Activated naive CD8-positive, alpha-beta T cell treated with anti-CD3 and anti-CD28 coated beads, Interleukin-2, amount 10 ng/mL, durations not matched to agents 7 days and 5 days (primary cell): ENCODE measurements around the gene CCDC27. TPM values are rescaled to one million over a fixed set of nuclear protein-coding genes. Genes with fewer than 3 reads are reported as not detected.
"Not testable (repeated sequence)": the region's sequence is repeated elsewhere in the genome, so short reads cannot be mapped to it uniquely, and the experiment has no call there.

ENCODE experiments used
- ATAC-seq: fragments of 150-1000 bp; cut with Tn5 transposase; one replicate; pipeline ENCODE4 v1.10.0; 2021; ENCODE audit warnings: low read depth, moderate library complexity
- POLR2A ChIA-PET: fragments of 350-600 bp; sonication (Branson Sonifier 250); formaldehyde crosslinking; loops from one replicate; lab custom pipeline; 2021; ENCODE audit warnings: antibody characterized with exemption; lab: Charles Lee
- DNase-seq: peaks from one replicate; pipeline ENCODE4 v3.0.0; 2021
- H3K27ac Mint-ChIP-seq: one replicate; pipeline ENCODE4 v1.8.0; 2022; ENCODE audit warnings: mild to moderate bottlenecking, mixed read lengths
- H3K27me3 Mint-ChIP-seq: one replicate; pipeline ENCODE4 v1.8.0; 2022; ENCODE audit warnings: mild to moderate bottlenecking, moderate library complexity, mixed read lengths
- H3K36me3 Mint-ChIP-seq: one replicate; pipeline ENCODE4 v1.8.0; 2021; ENCODE audit warnings: mild to moderate bottlenecking, mixed read lengths
- H3K4me1 Mint-ChIP-seq: one replicate; pipeline ENCODE4 v1.8.0; 2021; ENCODE audit warnings: mixed read lengths
- H3K4me3 Mint-ChIP-seq: one replicate; pipeline ENCODE4 v1.8.0; 2022; ENCODE audit warnings: mild to moderate bottlenecking, moderate library complexity, mixed read lengths
- H3K9me3 Mint-ChIP-seq: one replicate; pipeline ENCODE4 v1.8.0; 2021; ENCODE audit warnings: mixed read lengths
- total RNA-seq, 2 experiments: library from RNA; stranded (reverse); gene quantifications; one replicate each; pipeline ENCODE4 v1.2.3, GENCODE V29; 2021

CCDC27 gene
- total RNA-seq, 2 experiments from 2014 or later, result not detected

DNA sequence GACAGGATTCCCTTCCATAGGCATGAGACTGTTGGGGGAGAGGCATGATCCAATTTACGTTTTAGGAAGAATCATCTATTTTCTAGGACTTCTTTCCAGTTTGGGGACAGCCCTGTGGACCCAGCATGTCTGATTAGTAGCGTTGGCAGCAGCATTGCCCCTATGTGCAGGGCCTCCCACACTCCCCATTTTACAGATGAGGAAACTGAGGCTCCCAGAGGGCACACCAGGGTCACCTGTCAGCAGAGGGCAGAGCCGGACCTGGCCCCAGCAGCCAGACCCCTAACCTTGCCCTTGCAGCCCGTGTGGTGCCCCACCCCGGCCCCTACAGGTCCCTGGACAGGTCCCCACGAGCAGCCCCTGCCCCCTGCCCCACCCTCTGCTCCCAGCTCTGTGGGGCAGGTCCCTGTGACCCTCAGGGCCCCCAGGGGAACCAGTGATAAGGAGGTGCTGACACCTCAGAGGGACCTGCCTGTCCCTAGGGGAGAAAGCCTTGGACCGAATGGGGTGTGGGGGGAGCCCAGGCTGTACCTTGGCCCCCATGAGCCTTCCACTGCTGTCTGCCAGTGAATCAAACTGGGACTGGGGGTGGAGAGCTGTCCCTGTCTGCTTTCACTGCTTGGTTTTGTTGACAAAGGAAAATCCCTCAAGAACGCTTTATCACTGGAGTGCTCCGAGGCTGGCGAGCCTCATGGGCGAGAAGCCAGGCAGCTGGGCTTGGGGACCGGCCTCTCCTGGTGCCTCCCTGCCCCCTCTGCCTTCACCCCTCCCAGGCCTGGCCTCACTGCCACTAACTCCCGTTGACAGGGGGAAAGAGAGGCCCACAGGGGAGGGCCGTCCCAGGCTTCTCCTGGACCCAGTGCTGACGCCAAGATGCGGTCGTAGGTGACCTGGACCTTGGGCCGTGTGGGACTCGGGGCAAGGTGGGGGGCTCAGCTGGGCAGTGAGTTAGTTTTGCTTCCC is 39.4 kb upstream of the CCDC27 start:
- Mint-ChIP-seq H3K9me3 (no peaks in the 10 kb centered on the region), H3K36me3 (no peaks in the 10 kb centered on the region), H3K4me1 (no peaks in the 10 kb centered on the region), H3K27ac (no peak overlapping the region), H3K4me3 (no peak overlapping the region), H3K27me3 (no peaks in the 10 kb centered on the region)
- ATAC-seq, result no peak
- DNase-seq, result no peak
- POLR2A ChIA-PET, result no interaction called here

DNA sequence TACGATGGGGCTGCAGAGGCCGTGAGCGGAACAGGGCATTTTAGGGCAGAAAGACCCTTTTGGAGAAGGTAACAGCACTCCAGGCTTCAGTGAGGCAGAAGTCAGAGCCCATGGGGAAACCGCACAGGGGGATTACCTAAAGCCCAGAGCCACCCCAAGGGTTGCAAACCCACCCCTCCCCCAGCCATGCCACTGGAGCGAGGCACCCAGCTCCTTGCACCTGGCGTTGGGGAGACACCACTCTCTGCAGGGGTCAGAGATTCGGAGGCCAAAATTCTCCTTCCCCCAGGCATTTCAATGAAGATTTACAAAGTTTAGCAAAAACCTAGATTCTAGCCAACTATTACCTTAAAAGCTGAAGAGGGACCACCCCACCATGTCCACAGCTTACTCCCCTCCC is 38.4 kb upstream of the CCDC27 start:
- ATAC-seq (no peak), DNase-seq (no peak)
- H3K4me1 Mint-ChIP-seq, result no peaks in the 10 kb centered on the region
- H3K4me3 Mint-ChIP-seq, result no peak overlapping the region
- no peak overlapping the region for H3K27ac Mint-ChIP-seq
- POLR2A ChIA-PET, result no interaction called here
- H3K9me3 Mint-ChIP-seq, result no peaks in the 10 kb centered on the region
- H3K27me3 Mint-ChIP-seq, result no peaks in the 10 kb centered on the region
- H3K36me3 Mint-ChIP-seq, result no peaks in the 10 kb centered on the region

DNA sequence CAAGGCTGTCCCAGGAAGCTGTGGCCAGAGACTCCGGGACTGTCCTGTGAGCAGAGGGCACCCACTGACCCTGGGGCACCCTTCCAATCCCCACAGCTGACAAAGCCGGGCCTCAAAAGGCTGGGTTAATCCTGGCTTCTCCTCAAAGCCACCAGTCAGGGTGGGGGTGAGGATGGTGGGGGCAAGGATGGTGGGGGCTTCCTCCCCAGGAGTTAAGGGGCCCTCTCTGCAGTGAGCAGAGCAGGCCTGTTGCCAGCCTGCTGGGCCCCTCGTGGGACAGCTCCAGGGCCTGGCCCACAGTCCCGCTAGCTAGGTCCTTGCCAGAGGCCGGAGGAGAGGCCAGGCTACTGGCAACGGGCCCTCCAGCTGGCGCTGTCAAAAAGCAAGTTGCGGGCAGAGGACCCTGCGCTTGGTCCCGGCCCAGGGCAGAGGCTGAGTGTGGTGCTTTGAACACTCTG is 37.9 kb upstream of the CCDC27 start:
- Mint-ChIP-seq H3K27me3 (no peaks in the 10 kb centered on the region), H3K36me3 (no peaks in the 10 kb centered on the region), H3K9me3 (no peaks in the 10 kb centered on the region), H3K4me1 (no peaks in the 10 kb centered on the region), H3K4me3 (no peak overlapping the region), H3K27ac (no peak overlapping the region)
- DNase-seq (no peak), ATAC-seq (no peak)
- POLR2A ChIA-PET, result no interaction called here

DNA sequence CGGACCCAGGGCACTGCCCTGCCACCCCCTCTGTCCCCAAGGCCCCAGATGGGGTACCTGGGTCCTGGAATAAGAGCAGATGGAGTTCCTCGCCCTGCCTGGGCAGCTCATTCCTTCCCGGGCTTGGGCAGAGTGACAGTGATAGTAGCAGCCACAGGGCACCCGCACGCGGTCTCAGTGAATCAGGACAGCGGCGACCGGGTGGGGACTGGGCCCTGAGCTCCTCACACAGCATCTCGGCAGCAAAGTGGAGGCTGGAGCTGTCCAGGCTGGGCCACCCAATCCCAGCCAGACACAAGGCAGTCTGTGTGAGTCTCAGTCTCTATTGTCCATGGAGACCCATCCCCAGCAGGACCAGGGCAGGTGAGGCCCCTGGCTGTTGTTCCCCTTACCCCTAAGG is 37.4 kb upstream of the CCDC27 start:
- ATAC-seq (no peak), DNase-seq (no peak)
- H3K27ac Mint-ChIP-seq, result no peak overlapping the region
- H3K4me3 Mint-ChIP-seq, result no peak overlapping the region
- POLR2A ChIA-PET, result no interaction called here
- no peaks in the 10 kb centered on the region for H3K9me3 Mint-ChIP-seq
- H3K27me3 Mint-ChIP-seq, result no peaks in the 10 kb centered on the region
- no peaks in the 10 kb centered on the region for H3K4me1 Mint-ChIP-seq
- H3K36me3 Mint-ChIP-seq, result no peaks in the 10 kb centered on the region

DNA sequence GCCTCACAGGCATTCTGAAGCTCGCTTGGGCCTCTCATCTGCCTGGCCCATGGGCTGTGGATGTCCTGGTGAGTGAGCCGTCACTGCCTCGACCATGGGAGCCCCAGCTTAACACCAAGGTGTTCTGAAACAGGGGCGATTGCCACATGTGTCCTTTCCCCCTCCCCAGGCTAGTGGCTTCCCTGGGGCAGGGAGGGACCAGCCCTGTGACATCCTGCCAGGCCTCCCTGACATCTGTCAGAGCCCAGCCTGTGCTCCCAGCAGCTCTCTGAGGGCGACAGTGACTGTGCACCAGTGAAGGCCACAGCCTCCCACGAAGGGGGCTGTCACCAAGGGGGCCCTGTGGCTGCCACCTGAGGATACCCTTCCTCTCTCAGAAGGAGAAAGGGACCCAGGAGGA is 35.9 kb upstream of the CCDC27 start:
- H3K36me3 Mint-ChIP-seq, result no peaks in the 10 kb centered on the region

DNA sequence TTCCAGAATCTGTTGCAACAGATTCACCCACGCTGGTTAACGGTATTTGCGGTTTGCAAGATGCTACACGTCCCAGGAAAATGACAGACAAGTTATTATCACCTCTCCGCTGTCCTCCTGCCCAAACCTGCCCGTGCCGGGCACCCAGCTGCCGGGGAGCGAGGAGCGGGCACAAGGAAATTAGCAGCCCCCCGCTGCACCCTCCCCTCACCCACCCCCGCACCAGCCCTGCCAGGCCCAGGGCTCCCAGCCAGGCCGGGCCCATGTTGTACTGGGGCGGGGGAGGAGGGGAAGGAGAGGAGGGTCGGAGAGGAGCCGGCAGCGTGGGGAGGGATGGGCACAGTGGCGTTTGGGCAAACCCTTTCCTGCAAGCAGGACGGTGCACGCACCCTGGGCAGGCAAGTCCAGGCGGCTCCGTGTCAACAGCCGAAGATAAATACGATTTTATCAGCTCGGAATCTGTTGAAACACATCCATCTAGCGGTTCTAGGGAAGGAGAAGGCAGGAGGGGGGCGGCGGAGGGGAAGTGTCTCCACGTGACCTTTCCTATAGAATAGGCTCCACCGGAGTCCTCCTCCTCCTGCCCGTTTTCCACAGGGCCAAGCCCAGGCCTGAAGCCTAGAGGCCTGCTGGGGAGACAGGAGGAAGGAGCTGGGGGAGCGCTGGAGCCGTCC is 35.1 kb upstream of the CCDC27 start:
- DNase-seq (no peak), ATAC-seq (no peak)
- Mint-ChIP-seq H3K9me3 (no peaks in the 10 kb centered on the region), H3K27ac (no peak overlapping the region), H3K4me3 (no peak overlapping the region), H3K4me1 (peaks cover 1% of the 10 kb centered on the region), H3K27me3 (no peaks in the 10 kb centered on the region), H3K36me3 (no peaks in the 10 kb centered on the region)
- POLR2A ChIA-PET, result no interaction called here

More for the DNA sequence above, 35.9 kb upstream of the CCDC27 start:
- no peak overlapping the region for H3K4me3 Mint-ChIP-seq
- peaks cover 1% of the 10 kb centered on the region for H3K4me1 Mint-ChIP-seq
- H3K27ac Mint-ChIP-seq, result no peak overlapping the region
- ATAC-seq (no peak), DNase-seq (no peak)
- H3K27me3 Mint-ChIP-seq, result no peaks in the 10 kb centered on the region
- H3K9me3 Mint-ChIP-seq, result no peaks in the 10 kb centered on the region
- POLR2A ChIA-PET, result no interaction called here

DNA sequence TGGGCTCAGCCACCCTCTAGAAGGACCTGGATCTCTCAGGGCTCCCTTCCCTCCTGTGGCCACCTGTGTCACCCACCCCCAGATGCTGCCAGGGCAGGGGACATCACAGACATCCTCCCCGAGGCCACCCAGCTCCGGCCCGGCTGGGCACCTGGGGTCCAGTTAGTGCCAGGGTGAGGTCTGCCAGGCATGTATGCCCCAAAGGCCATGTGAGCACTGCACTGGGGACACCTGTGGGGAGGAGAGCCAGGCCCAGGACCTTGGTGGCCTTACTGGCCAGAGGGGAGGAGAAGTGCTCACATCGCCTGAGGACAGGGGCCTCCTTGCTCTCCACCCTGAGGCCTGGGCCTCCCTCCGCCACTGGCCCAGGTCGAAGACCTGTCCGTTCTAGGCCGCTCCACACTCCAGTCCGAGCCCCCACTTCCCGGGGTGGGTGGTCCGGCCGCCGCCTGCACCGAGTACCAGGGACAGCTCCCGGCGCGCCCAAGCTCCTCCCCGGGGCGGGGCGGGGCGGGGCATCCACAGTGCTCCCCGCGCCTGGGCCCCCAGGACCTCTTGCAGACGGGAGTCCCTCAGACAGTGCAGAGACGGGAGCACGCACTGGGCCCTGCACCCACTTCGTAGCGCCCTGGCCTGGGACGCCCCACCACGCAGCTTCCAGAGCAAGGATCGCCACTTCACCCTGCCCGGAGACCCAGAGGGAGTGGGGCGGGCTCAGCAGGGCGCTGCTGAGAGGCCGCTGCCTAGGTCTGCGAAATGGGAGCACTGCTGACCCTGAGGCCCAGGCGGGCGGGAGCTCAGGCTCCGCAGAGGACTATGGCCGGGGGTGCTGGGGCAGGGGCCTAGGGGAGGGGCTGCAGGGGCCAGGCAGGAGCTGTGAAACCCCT is 34.3 kb upstream of the CCDC27 start:
- DNase-seq (peak; percentile 65), ATAC-seq (no peak)
- no peak overlapping the region for H3K27ac Mint-ChIP-seq
- peaks cover 1% of the 10 kb centered on the region for H3K4me1 Mint-ChIP-seq
- no peaks in the 10 kb centered on the region for H3K36me3 Mint-ChIP-seq
- H3K9me3 Mint-ChIP-seq, result no peaks in the 10 kb centered on the region
- no peak overlapping the region for H3K4me3 Mint-ChIP-seq
- no peaks in the 10 kb centered on the region for H3K27me3 Mint-ChIP-seq
- POLR2A ChIA-PET, result no interaction called here

DNA sequence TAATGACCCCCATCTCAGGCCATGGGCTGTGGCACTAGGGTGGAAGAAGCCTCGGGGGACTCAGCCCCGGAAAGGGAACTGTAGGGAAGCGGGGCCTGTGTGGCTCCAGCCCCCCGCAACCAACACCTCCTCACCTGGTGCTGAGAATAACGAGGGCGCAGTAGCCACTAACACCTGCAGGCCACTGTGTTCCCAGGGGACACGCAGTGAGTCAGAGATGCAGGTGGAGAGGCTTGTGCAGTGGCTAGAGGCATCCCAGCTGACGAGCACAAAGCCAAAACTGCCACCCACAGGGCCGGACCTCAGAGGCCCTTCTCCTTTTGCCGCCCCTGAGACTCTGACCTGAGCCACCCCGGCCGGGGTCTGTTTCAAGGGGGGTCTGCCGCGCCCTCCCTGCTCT is 33.5 kb upstream of the CCDC27 start:
- Mint-ChIP-seq H3K9me3 (no peaks in the 10 kb centered on the region), H3K27ac (no peak overlapping the region), H3K4me1 (peaks cover 1% of the 10 kb centered on the region), H3K4me3 (no peak overlapping the region), H3K36me3 (no peaks in the 10 kb centered on the region), H3K27me3 (no peaks in the 10 kb centered on the region)
- POLR2A ChIA-PET, result no interaction called here
- DNase-seq (no peak), ATAC-seq (no peak)

DNA sequence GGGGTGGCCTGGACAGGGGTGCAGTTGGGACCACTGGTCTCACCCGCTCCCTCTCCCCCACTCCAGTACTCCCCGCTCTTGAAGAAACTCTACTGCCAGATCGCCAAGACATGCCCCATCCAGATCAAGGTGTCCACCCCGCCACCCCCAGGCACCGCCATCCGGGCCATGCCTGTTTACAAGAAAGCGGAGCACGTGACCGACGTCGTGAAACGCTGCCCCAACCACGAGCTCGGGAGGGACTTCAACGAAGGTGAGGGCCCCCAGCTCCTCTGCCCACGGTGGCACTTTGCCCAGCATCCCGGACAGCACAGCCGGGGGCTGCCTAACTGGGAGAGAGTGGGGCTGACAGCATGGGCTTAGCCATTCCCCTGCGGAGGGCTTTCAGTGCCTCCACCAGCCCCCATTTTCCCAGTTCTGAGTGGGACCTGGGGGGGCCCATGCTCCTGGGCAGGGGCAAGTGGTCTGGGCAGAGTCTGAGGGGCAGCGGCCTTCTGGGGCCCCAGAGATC is 30.2 kb upstream of the CCDC27 start:
- DNase-seq, result no peak
- H3K4me1 Mint-ChIP-seq, result peaks cover 3% of the 10 kb centered on the region
- POLR2A ChIA-PET, result interaction anchor here (0.5 kb wide), 1 partner anchor 12 kb away, joined by 4 read pairs; no protein-coding TSS in a partner anchor
- H3K36me3 Mint-ChIP-seq, result no peaks in the 10 kb centered on the region
- H3K27me3 Mint-ChIP-seq, result no peaks in the 10 kb centered on the region
- no peaks in the 10 kb centered on the region for H3K9me3 Mint-ChIP-seq
- no peak for ATAC-seq
- no peak overlapping the region for H3K4me3 Mint-ChIP-seq
- no peak overlapping the region for H3K27ac Mint-ChIP-seq

DNA sequence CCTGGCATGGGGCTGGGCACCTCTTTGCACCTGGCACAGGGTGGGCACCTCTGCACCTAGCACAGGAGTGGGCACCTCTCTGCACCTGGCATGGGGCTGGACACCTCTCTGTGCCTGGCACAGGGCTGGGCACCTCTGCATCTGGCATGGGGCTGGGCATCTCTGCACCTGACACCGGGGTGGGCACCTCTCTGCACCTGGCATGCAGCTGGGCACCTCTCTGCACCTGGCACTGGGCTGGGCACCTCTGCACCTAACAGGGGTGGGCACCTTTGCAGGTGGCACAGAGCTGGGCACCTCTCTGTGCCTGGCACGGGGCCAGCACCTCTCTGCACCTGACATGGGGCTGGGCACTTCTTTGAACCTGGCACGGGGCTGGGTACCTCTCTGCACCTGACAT is 29.4 kb upstream of the CCDC27 start:
- POLR2A ChIA-PET, result no interaction called here
- Mint-ChIP-seq H3K4me1 (peaks cover 3% of the 10 kb centered on the region), H3K36me3 (no peaks in the 10 kb centered on the region), H3K27me3 (no peaks in the 10 kb centered on the region), H3K27ac (no peak overlapping the region), H3K9me3 (no peaks in the 10 kb centered on the region), H3K4me3 (no peak overlapping the region)
- DNase-seq (no peak), ATAC-seq (no peak)

DNA sequence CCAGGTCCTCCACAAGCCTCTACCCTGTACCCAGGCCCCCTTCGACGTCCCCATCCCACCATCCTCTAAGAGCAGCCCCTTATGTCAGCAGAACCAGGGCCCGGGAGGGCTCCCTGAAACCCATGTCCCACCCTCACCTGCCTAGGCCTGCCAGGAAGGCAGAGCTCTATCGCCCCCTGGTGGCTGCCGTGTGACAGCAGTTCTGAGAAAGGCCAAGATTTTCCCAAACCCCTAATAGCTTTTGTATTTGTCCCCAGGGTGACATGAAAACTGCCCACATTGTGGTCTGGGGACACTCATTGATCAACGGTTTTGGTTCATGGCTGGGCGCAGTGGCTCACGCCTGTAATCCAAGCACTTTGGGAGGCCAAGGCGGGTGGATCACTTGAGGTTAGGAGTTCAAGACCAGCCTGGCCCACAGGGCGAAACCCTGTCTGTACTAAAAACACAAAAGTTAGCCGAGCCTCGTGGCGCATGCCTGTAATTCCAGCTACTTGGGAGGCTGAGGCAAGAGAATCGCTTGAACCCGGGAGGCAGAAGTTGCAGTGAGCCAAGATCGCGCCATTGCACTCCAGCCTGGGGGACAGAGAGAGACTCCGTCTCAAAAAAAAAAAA is 27.7 kb upstream of the CCDC27 start:
- H3K4me1 Mint-ChIP-seq, POLR2A ChIA-PET, H3K27me3 Mint-ChIP-seq, H3K9me3 Mint-ChIP-seq, H3K36me3 Mint-ChIP-seq, H3K4me3 Mint-ChIP-seq, H3K27ac Mint-ChIP-seq: not testable (repeated sequence)
- DNase-seq, result peak; percentile 80
- peak; percentile 48 for ATAC-seq

DNA sequence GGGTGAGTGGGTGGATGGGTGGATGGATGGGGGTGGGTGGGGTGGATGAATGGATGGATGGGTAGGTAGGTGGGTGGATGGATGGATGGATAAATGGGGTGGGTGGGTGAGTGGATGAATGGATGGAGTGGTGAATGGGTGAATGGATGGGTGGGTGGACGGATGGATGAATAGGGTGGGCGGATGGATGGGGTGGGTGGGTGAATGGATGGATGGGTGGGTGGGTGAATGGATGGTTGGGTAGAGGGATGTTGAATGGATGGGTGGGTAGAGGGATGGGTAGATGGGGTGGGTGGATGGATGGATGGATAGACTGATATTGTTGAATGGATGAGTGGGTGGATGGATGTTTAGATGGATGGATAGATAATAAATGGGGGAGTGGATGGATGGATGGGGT is 26.9 kb upstream of the CCDC27 start:
- no peak for DNase-seq
- Mint-ChIP-seq H3K27ac (no peak overlapping the region), H3K27me3 (no peaks in the 10 kb centered on the region), H3K4me3 (no peak overlapping the region), H3K4me1 (peaks cover 3% of the 10 kb centered on the region), H3K9me3 (no peaks in the 10 kb centered on the region), H3K36me3 (no peaks in the 10 kb centered on the region)
- no peak for ATAC-seq
- POLR2A ChIA-PET, result no interaction called here
